ENCODE data around the gene CNPY3.
"Not testable (repeated sequence)": the region's sequence is repeated elsewhere in the genome, so short reads cannot be mapped to it uniquely, and the experiment has no call there.

DNA sequence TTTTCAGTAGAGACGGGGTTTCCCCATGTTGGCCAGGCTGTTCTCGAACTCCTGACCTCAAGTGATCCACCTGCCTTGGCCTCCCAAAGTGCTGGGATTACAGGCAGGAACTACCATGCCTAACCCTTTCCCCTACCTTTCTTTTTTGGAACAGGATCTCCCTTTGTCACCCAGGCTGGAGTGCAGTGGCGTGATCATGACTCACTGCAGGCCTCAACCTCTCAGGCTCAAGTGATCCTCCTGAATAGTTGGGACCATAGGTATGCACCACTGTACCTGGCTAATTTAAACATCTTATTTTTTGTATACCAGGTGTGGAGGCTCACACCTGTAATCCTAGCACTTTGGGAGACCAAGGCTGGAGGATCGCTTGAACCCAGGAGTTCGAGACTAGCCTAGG lies 12.1 kb downstream of the CNPY3 start:
- TF ChIP-seq, protein P1, sequence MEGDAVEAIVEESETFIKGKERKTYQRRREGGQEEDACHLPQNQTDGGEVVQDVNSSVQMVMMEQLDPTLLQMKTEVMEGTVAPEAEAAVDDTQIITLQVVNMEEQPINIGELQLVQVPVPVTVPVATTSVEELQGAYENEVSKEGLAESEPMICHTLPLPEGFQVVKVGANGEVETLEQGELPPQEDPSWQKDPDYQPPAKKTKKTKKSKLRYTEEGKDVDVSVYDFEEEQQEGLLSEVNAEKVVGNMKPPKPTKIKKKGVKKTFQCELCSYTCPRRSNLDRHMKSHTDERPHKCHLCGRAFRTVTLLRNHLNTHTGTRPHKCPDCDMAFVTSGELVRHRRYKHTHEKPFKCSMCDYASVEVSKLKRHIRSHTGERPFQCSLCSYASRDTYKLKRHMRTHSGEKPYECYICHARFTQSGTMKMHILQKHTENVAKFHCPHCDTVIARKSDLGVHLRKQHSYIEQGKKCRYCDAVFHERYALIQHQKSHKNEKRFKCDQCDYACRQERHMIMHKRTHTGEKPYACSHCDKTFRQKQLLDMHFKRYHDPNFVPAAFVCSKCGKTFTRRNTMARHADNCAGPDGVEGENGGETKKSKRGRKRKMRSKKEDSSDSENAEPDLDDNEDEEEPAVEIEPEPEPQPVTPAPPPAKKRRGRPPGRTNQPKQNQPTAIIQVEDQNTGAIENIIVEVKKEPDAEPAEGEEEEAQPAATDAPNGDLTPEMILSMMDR (IDR thresholded peaks at IDR 0.05), result not testable (repeated sequence)
- TF ChIP-seq POLR2A (IDR thresholded peaks at IDR 0.05), result not testable (repeated sequence)

Measured in thyroid gland (tissue), 4 donors.